GM23338 (cell line): ENCODE measurements around the gene VSIG4. TPM values are rescaled to one million over a fixed set of nuclear protein-coding genes. Genes with fewer than 3 reads are reported as not detected.

Experiments
- ATAC-seq: fragments of 200-7000 bp; cut with Tn5 transposase; 3 replicates; pipeline ENCODE4 v1.9.1; 2020
- DNase-seq: peaks from one replicate; pipeline ENCODE4 v3.0.0-alpha.2; 2015; ENCODE audit warnings: low spot score
- H2AFZ ChIP-seq: fragments of 200-600 bp; sonication (generic); 2 replicates; pipeline ENCODE4 v1.8.0; 2016; ENCODE audit warnings: antibody characterized with exemption, mild to moderate bottlenecking, moderate library complexity
- H3F3A ChIP-seq: fragments of 200-600 bp; sonication (generic); replicated peaks from 2 replicates; pipeline ENCODE4 v1.8.0; 2017; ENCODE audit warnings: antibody characterized with exemption, mixed run types, low read depth
- H3K27ac ChIP-seq: fragments of 200-600 bp; sonication (generic); 2 replicates; pipeline ENCODE4 v1.6.1; 2016; ENCODE audit warnings: low read depth
- H3K27me3 ChIP-seq: fragments of 200-600 bp; sonication (generic); 2 replicates; pipeline ENCODE4 v1.8.0; 2016; ENCODE audit warnings: mild to moderate bottlenecking, mixed run types, moderate library complexity; ENCODE audit not compliant: insufficient read depth
- H3K36me3 ChIP-seq: fragments of 200-600 bp; sonication (generic); 2 replicates; pipeline ENCODE4 v1.8.0; 2016; ENCODE audit warnings: mild to moderate bottlenecking; ENCODE audit not compliant: insufficient read depth
- H3K4me1 ChIP-seq: fragments of 200-600 bp; sonication (generic); 2 replicates; pipeline ENCODE4 v1.8.0; 2016; ENCODE audit warnings: mild to moderate bottlenecking, moderate library complexity; ENCODE audit not compliant: insufficient read depth
- H3K4me2 ChIP-seq: fragments of 200-600 bp; sonication (generic); 2 replicates; pipeline ENCODE4 v1.7.1; 2017; ENCODE audit warnings: mixed run types
- H3K4me3 ChIP-seq: fragments of 200-600 bp; sonication (generic); 2 replicates; pipeline ENCODE4 v1.6.1; 2016; ENCODE audit warnings: mixed run types
- H3K79me2 ChIP-seq: fragments of 200-600 bp; sonication (generic); replicated peaks from 2 replicates; pipeline ENCODE4 v1.8.0; 2017; ENCODE audit warnings: mild to moderate bottlenecking; ENCODE audit not compliant: insufficient read depth
- H3K9me2 ChIP-seq: fragments of 200-600 bp; sonication (generic); 2 replicates; pipeline ENCODE4 v1.8.0; 2017; ENCODE audit not compliant: insufficient read depth
- H4K20me1 ChIP-seq: fragments of 200-600 bp; sonication (generic); replicated peaks from 2 replicates; pipeline ENCODE4 v1.8.0; 2017; ENCODE audit warnings: mild to moderate bottlenecking; ENCODE audit not compliant: insufficient read depth
- H3K27ac Mint-ChIP-seq: 2 replicates; pipeline ENCODE4 v1.8.0; 2020; ENCODE audit warnings: inconsistent platforms, mild to moderate bottlenecking, moderate library complexity, mixed read lengths
- H3K27me3 Mint-ChIP-seq: 3 replicates; pipeline ENCODE4 v1.8.0; 2022; ENCODE audit warnings: low read depth, mild to moderate bottlenecking, moderate library complexity, mixed read lengths, inconsistent platforms; ENCODE audit not compliant: insufficient read depth, poor library complexity
- H3K36me3 Mint-ChIP-seq: 3 replicates; pipeline ENCODE4 v1.8.0; 2021; ENCODE audit warnings: low read depth, mild to moderate bottlenecking, inconsistent platforms, moderate library complexity, mixed read lengths
- H3K4me1 Mint-ChIP-seq: 3 replicates; pipeline ENCODE4 v1.8.0; 2020; ENCODE audit warnings: mild to moderate bottlenecking, inconsistent platforms, mixed read lengths
- H3K4me3 Mint-ChIP-seq: 3 replicates; pipeline ENCODE4 v1.8.0; 2021; ENCODE audit warnings: moderate library complexity, mild to moderate bottlenecking, inconsistent platforms, mixed read lengths
- H3K9me3 Mint-ChIP-seq: 3 replicates; pipeline ENCODE4 v1.8.0; 2020; ENCODE audit warnings: moderate library complexity, mild to moderate bottlenecking, inconsistent platforms, mixed read lengths
- CREB1 ChIP-seq: fragments of 250-450 bp; sonication (Bioruptor Pico); IDR thresholded peaks from 2 replicates; pipeline ENCODE4 v1.5.0; 2020; ENCODE audit warnings: low read depth, mild to moderate bottlenecking, moderate library complexity
- EZH2 ChIP-seq: fragments of 200-600 bp; sonication (generic); IDR thresholded peaks from one replicate; pipeline ENCODE4 v1.8.0; 2017; ENCODE audit warnings: antibody characterized with exemption, mild to moderate bottlenecking, low read depth; ENCODE audit not compliant: unreplicated experiment
- EZH2phosphoT487 ChIP-seq: fragments of 200-600 bp; sonication (generic); IDR thresholded peaks from one replicate; pipeline ENCODE4 v1.8.1; 2018; ENCODE audit warnings: antibody characterized with exemption; ENCODE audit not compliant: unreplicated experiment
- JUNB ChIP-seq: IDR thresholded peaks from one replicate; pipeline ENCODE4 v1.6.1; 2016; ENCODE audit warnings: antibody characterized with exemption; ENCODE audit not compliant: unreplicated experiment
- NANOG ChIP-seq: IDR thresholded peaks from 2 replicates; pipeline ENCODE4 v1.6.1; 2016; ENCODE audit warnings: antibody characterized with exemption, borderline replicate concordance
- POLR2AphosphoS5 ChIP-seq: IDR thresholded peaks from 2 replicates; pipeline ENCODE4 v1.6.1; 2016; ENCODE audit warnings: antibody characterized with exemption, low read depth
- STAT1 ChIP-seq: IDR thresholded peaks from one replicate; pipeline ENCODE4 v1.6.1; 2016; ENCODE audit warnings: antibody characterized with exemption; ENCODE audit not compliant: unreplicated experiment
- ZNF114 ChIP-seq: fragments of 250-450 bp; sonication (Bioruptor Pico); IDR thresholded peaks from 2 replicates; pipeline ENCODE4 v1.5.0; 2020; ENCODE audit warnings: mild to moderate bottlenecking, moderate library complexity
- ZNF331 ChIP-seq: fragments of 250-450 bp; sonication (Bioruptor Pico); IDR thresholded peaks from 2 replicates; pipeline ENCODE4 v1.5.0; 2020; ENCODE audit warnings: low read depth, mild to moderate bottlenecking, moderate library complexity
- polyA plus RNA-seq: library from polyadenylated mRNA; unstranded; fragments of >200 nt; fragmentation: Nextera tagmentation; extraction: Ambion mirVana; gene quantifications from 2 replicates; pipeline ENCODE4 v1.2.1, GENCODE V29; 2016
- total RNA-seq: library from RNA; depleted of rRNA; stranded (reverse); fragments of >200 nt; shearing (Covaris generic); gene quantifications from 2 replicates; pipeline ENCODE4 v1.2.3, GENCODE V29; 2014
- TF ChIP-seq, protein P1 (sequence below): IDR thresholded peaks from 2 replicates; pipeline ENCODE4 v1.6.1; 2016; ENCODE audit warnings: antibody characterized with exemption
- TF ChIP-seq, protein P2 (sequence below): IDR thresholded peaks from one replicate; pipeline ENCODE4 v1.6.1; 2018; ENCODE audit warnings: antibody characterized with exemption; ENCODE audit not compliant: unreplicated experiment
- TF ChIP-seq, protein P3 (sequence below): fragments of 250-450 bp; sonication (Bioruptor Pico); IDR thresholded peaks from 2 replicates; pipeline ENCODE4 v1.5.0; 2020; ENCODE audit warnings: mild to moderate bottlenecking, moderate library complexity
- TF ChIP-seq, protein P4 (sequence below), 2 experiments: fragments of 200-600 bp in 1 of 2; sonication (generic) in 1 of 2; conservative IDR thresholded peaks; 2 replicates each; pipeline versions ENCODE4 v1.5.1 to v1.6.1; 2016 to 2017; ENCODE audit warnings: antibody characterized with exemption in 2 of 2, low read depth in 2 of 2, mild to moderate bottlenecking in 2 of 2, moderate library complexity in 1 of 2

VSIG4 gene
- total and polyA plus RNA-seq, 2 experiments from 2014 or later: not detected

DNA sequence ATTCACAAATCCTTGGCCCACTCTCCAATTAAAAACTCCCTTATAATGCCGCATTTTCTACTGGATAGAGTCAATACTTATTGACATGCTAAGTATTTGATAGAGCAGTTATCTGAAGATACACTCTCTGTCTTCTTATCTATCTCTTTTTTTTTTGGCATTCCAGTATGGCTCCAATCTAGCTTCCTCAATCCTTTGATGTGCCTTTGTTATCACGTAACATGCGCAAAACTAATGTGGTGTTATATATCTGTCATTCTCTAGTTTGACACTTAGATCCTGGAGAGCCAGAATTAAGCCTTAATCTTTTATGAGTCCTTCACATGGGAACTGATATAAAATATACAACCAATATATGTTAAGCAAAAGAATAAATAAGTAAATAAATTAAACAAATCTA, 54.7 kb downstream of the VSIG4 start:
- TF ChIP-seq, protein P1, sequence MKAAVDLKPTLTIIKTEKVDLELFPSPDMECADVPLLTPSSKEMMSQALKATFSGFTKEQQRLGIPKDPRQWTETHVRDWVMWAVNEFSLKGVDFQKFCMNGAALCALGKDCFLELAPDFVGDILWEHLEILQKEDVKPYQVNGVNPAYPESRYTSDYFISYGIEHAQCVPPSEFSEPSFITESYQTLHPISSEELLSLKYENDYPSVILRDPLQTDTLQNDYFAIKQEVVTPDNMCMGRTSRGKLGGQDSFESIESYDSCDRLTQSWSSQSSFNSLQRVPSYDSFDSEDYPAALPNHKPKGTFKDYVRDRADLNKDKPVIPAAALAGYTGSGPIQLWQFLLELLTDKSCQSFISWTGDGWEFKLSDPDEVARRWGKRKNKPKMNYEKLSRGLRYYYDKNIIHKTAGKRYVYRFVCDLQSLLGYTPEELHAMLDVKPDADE: no peak
- TF ChIP-seq, protein P2, sequence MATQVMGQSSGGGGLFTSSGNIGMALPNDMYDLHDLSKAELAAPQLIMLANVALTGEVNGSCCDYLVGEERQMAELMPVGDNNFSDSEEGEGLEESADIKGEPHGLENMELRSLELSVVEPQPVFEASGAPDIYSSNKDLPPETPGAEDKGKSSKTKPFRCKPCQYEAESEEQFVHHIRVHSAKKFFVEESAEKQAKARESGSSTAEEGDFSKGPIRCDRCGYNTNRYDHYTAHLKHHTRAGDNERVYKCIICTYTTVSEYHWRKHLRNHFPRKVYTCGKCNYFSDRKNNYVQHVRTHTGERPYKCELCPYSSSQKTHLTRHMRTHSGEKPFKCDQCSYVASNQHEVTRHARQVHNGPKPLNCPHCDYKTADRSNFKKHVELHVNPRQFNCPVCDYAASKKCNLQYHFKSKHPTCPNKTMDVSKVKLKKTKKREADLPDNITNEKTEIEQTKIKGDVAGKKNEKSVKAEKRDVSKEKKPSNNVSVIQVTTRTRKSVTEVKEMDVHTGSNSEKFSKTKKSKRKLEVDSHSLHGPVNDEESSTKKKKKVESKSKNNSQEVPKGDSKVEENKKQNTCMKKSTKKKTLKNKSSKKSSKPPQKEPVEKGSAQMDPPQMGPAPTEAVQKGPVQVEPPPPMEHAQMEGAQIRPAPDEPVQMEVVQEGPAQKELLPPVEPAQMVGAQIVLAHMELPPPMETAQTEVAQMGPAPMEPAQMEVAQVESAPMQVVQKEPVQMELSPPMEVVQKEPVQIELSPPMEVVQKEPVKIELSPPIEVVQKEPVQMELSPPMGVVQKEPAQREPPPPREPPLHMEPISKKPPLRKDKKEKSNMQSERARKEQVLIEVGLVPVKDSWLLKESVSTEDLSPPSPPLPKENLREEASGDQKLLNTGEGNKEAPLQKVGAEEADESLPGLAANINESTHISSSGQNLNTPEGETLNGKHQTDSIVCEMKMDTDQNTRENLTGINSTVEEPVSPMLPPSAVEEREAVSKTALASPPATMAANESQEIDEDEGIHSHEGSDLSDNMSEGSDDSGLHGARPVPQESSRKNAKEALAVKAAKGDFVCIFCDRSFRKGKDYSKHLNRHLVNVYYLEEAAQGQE: no peak
- TF ChIP-seq ZNF331 (CRISPR knock-in tag) (no peak), EZH2 (no peak), POLR2AphosphoS5 (no peak), JUNB (no peak), ZNF114 (CRISPR knock-in tag) (no peak), NANOG (no peak), EZH2phosphoT487 (no peak), STAT1 (no peak), CREB1 (CRISPR knock-in tag) (no peak)
- TF ChIP-seq, protein P3, sequence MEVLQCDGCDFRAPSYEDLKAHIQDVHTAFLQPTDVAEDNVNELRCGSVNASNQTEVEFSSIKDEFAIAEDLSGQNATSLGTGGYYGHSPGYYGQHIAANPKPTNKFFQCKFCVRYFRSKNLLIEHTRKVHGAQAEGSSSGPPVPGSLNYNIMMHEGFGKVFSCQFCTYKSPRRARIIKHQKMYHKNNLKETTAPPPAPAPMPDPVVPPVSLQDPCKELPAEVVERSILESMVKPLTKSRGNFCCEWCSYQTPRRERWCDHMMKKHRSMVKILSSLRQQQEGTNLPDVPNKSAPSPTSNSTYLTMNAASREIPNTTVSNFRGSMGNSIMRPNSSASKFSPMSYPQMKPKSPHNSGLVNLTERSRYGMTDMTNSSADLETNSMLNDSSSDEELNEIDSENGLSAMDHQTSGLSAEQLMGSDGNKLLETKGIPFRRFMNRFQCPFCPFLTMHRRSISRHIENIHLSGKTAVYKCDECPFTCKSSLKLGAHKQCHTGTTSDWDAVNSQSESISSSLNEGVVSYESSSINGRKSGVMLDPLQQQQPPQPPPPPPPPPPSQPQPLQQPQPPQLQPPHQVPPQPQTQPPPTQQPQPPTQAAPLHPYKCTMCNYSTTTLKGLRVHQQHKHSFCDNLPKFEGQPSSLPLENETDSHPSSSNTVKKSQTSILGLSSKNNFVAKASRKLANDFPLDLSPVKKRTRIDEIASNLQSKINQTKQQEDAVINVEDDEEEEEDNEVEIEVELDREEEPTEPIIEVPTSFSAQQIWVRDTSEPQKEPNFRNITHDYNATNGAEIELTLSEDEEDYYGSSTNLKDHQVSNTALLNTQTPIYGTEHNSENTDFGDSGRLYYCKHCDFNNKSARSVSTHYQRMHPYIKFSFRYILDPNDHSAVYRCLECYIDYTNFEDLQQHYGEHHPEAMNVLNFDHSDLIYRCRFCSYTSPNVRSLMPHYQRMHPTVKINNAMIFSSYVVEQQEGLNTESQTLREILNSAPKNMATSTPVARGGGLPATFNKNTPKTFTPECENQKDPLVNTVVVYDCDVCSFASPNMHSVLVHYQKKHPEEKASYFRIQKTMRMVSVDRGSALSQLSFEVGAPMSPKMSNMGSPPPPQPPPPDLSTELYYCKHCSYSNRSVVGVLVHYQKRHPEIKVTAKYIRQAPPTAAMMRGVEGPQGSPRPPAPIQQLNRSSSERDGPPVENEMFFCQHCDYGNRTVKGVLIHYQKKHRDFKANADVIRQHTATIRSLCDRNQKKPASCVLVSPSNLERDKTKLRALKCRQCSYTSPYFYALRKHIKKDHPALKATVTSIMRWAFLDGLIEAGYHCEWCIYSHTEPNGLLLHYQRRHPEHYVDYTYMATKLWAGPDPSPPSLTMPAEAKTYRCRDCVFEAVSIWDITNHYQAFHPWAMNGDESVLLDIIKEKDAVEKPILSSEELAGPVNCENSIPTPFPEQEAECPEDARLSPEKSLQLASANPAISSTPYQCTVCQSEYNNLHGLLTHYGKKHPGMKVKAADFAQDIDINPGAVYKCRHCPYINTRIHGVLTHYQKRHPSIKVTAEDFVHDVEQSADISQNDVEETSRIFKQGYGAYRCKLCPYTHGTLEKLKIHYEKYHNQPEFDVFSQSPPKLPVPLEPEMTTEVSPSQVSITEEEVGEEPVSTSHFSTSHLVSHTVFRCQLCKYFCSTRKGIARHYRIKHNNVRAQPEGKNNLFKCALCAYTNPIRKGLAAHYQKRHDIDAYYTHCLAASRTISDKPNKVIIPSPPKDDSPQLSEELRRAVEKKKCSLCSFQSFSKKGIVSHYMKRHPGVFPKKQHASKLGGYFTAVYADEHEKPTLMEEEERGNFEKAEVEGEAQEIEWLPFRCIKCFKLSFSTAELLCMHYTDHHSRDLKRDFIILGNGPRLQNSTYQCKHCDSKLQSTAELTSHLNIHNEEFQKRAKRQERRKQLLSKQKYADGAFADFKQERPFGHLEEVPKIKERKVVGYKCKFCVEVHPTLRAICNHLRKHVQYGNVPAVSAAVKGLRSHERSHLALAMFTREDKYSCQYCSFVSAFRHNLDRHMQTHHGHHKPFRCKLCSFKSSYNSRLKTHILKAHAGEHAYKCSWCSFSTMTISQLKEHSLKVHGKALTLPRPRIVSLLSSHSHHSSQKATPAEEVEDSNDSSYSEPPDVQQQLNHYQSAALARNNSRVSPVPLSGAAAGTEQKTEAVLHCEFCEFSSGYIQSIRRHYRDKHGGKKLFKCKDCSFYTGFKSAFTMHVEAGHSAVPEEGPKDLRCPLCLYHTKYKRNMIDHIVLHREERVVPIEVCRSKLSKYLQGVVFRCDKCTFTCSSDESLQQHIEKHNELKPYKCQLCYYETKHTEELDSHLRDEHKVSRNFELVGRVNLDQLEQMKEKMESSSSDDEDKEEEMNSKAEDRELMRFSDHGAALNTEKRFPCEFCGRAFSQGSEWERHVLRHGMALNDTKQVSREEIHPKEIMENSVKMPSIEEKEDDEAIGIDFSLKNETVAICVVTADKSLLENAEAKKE (CRISPR knock-in tag): no peak
- TF ChIP-seq, protein P4, sequence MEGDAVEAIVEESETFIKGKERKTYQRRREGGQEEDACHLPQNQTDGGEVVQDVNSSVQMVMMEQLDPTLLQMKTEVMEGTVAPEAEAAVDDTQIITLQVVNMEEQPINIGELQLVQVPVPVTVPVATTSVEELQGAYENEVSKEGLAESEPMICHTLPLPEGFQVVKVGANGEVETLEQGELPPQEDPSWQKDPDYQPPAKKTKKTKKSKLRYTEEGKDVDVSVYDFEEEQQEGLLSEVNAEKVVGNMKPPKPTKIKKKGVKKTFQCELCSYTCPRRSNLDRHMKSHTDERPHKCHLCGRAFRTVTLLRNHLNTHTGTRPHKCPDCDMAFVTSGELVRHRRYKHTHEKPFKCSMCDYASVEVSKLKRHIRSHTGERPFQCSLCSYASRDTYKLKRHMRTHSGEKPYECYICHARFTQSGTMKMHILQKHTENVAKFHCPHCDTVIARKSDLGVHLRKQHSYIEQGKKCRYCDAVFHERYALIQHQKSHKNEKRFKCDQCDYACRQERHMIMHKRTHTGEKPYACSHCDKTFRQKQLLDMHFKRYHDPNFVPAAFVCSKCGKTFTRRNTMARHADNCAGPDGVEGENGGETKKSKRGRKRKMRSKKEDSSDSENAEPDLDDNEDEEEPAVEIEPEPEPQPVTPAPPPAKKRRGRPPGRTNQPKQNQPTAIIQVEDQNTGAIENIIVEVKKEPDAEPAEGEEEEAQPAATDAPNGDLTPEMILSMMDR (conservative IDR thresholded peaks at IDR 0.05; ENCODE audit: low read depth in 2 of 2): no peak
- H3K36me3 Mint-ChIP-seq: no peaks in the 10 kb centered on the region
- no peaks in the 10 kb centered on the region for H3F3A ChIP-seq
- no peaks in the 10 kb centered on the region for H3K9me2 ChIP-seq
- no peak overlapping the region for H3K27ac Mint-ChIP-seq
- H2AFZ ChIP-seq: no peak overlapping the region
- H3K4me1 Mint-ChIP-seq: peaks cover 9% of the 10 kb centered on the region; the same call in 2 of the 3 replicates
- H3K27me3 ChIP-seq: no peaks in the 10 kb centered on the region
- no peak overlapping the region for H3K4me2 ChIP-seq
- H3K27ac ChIP-seq: no peak overlapping the region
- DNase-seq: no peak
- no peaks in the 10 kb centered on the region for H3K9me3 Mint-ChIP-seq
- no peak overlapping the region for H3K4me3 ChIP-seq
- H3K4me3 Mint-ChIP-seq: no peak overlapping the region
- H3K27me3 Mint-ChIP-seq: no peaks in the 10 kb centered on the region
- H3K36me3 ChIP-seq: no peaks in the 10 kb centered on the region
- no peaks in the 10 kb centered on the region for H3K4me1 ChIP-seq
- ATAC-seq: no peak
- H4K20me1 ChIP-seq: no peaks in the 10 kb centered on the region
- H3K79me2 ChIP-seq: no peaks in the 10 kb centered on the region
